Sigmoid colon (tissue), 4 donors: ENCODE results near the gene NXF2B.
"Not testable (repeated sequence)": the region's sequence is repeated elsewhere in the genome, so short reads cannot be mapped to it uniquely, and the experiment has no call there.

Experiments
- CTCF ChIP-seq, 4 experiments: fragments of 450-650 bp in 3 of 4; fragments of 200-600 bp in 1 of 4; IDR thresholded peaks; one replicate each; pipeline ENCODE4 v1.5.1; 2016 to 2019; ENCODE audit warnings: antibody characterized with exemption in 4 of 4, mild to moderate bottlenecking in 3 of 4, moderate library complexity in 2 of 4
- POLR2AphosphoS5 ChIP-seq, 4 donors: sonication (generic); formaldehyde crosslinking; IDR thresholded peaks; one replicate each; pipeline ENCODE4 v1.6.1; 2017; ENCODE audit warnings: antibody characterized with exemption in 4 of 4

- not testable (repeated sequence) for TF ChIP-seq POLR2AphosphoS5, CTCF (IDR thresholded peaks at IDR 0.05)
Observed at GRCh38 chrX:102458615-102459014, 18.8 kb upstream of the NXF2B start.
